ENCODE measurements around the gene SETD7.
A peak's percentile ranks its signal among the peaks of the same experiment; 100 is the strongest.

SETD7 gene

GRCh38 chr4:139540161-139540560 lies 15.9 kb downstream of the SETD7 start:
- Mint-ChIP-seq H3K9me3 (no peaks in the 10 kb centered on the region), H3K4me3 (no peak overlapping the region), H3K36me3 (peaks cover 47% of the 10 kb centered on the region), H3K27ac (no peak overlapping the region), H3K4me1 (no peaks in the 10 kb centered on the region)
- ATAC-seq (no peak), DNase-seq (ENCODE audit: low spot score in 2 of 2) (no peak)

- no peak for DNase-seq (ENCODE audit: low spot score in 2 of 2)
- ATAC-seq = no peak
- Mint-ChIP-seq H3K27ac (no peak overlapping the region), H3K4me3 (no peak overlapping the region), H3K4me1 (no peaks in the 10 kb centered on the region), H3K36me3 (peaks cover 39% of the 10 kb centered on the region), H3K9me3 (no peaks in the 10 kb centered on the region)
Observed at GRCh38 chr4:139537292-139537691, 18.7 kb downstream of the SETD7 start.

GRCh38 chr4:139535871-139536234 lies 20.2 kb downstream of the SETD7 start:
- no peak for ATAC-seq
- H3K9me3 Mint-ChIP-seq = no peaks in the 10 kb centered on the region
- peaks cover 7% of the 10 kb centered on the region for H3K4me1 Mint-ChIP-seq
- H3K27ac Mint-ChIP-seq = no peak overlapping the region
- H3K4me3 Mint-ChIP-seq = no peak overlapping the region
- peaks cover 39% of the 10 kb centered on the region for H3K36me3 Mint-ChIP-seq
- DNase-seq (ENCODE audit: low spot score in 2 of 2) = no peak

- no peak for ATAC-seq
- Mint-ChIP-seq H3K9me3 (no peaks in the 10 kb centered on the region), H3K4me3 (no peak overlapping the region), H3K4me1 (peaks cover 8% of the 10 kb centered on the region), H3K27ac (no peak overlapping the region), H3K36me3 (peaks cover 37% of the 10 kb centered on the region)
- DNase-seq (ENCODE audit: low spot score in 2 of 2) = no peak
Observed at GRCh38 chr4:139535228-139535870, 20.7 kb downstream of the SETD7 start.

- peaks cover 8% of the 10 kb centered on the region for H3K4me1 Mint-ChIP-seq
- DNase-seq (ENCODE audit: low spot score in 2 of 2) (no peak), ATAC-seq (no peak)
- H3K36me3 Mint-ChIP-seq = peaks cover 37% of the 10 kb centered on the region
- H3K4me3 Mint-ChIP-seq = no peak overlapping the region
- no peak overlapping the region for H3K27ac Mint-ChIP-seq
- H3K9me3 Mint-ChIP-seq = no peaks in the 10 kb centered on the region
Observed at GRCh38 chr4:139534287-139534950, 21.6 kb downstream of the SETD7 start.

- ATAC-seq (no peak), DNase-seq (ENCODE audit: low spot score in 2 of 2) (no peak)
- Mint-ChIP-seq H3K36me3 (peaks cover 45% of the 10 kb centered on the region), H3K4me1 (peaks cover 16% of the 10 kb centered on the region), H3K9me3 (no peaks in the 10 kb centered on the region), H3K4me3 (no peak overlapping the region), H3K27ac (no peak overlapping the region)
Observed at GRCh38 chr4:139533511-139533910, 22.5 kb downstream of the SETD7 start.

- DNase-seq (ENCODE audit: low spot score in 2 of 2) (no peak), ATAC-seq (no peak)
- Mint-ChIP-seq H3K4me3 (no peak overlapping the region), H3K4me1 (peaks cover 20% of the 10 kb centered on the region), H3K27ac (no peak overlapping the region), H3K9me3 (no peaks in the 10 kb centered on the region), H3K36me3 (peaks cover 51% of the 10 kb centered on the region)
Observed at GRCh38 chr4:139532947-139533346, 23.1 kb downstream of the SETD7 start.

- H3K4me1 Mint-ChIP-seq = peaks cover 29% of the 10 kb centered on the region
- H3K9me3 Mint-ChIP-seq = no peaks in the 10 kb centered on the region
- peak; percentile 44 to 69 for DNase-seq (ENCODE audit: low spot score in 2 of 2)
- ATAC-seq = peak; percentile 47
- no peak overlapping the region for H3K4me3 Mint-ChIP-seq
- peak overlapping the region; percentile 68 for H3K27ac Mint-ChIP-seq
- peaks cover 71% of the 10 kb centered on the region for H3K36me3 Mint-ChIP-seq
Observed at GRCh38 chr4:139530833-139531427, 25.1 kb downstream of the SETD7 start.

- peak overlapping the region; percentile 64 for H3K27ac Mint-ChIP-seq
- DNase-seq (ENCODE audit: low spot score in 2 of 2) (peak in 1 of 2 donors; percentile 59), ATAC-seq (peak; percentile 93)
- H3K36me3 Mint-ChIP-seq = peaks cover 85% of the 10 kb centered on the region
- H3K4me1 Mint-ChIP-seq = peaks cover 45% of the 10 kb centered on the region
- no peak overlapping the region for H3K4me3 Mint-ChIP-seq
- no peaks in the 10 kb centered on the region for H3K9me3 Mint-ChIP-seq
Observed at GRCh38 chr4:139528377-139529005, 27.5 kb downstream of the SETD7 start.

GRCh38 chr4:139526928-139527327 lies 29.1 kb downstream of the SETD7 start:
- H3K36me3 Mint-ChIP-seq = peaks cover 85% of the 10 kb centered on the region
- H3K27ac Mint-ChIP-seq = no peak overlapping the region
- peaks cover 51% of the 10 kb centered on the region for H3K4me1 Mint-ChIP-seq
- no peak for DNase-seq (ENCODE audit: low spot score in 2 of 2)
- no peaks in the 10 kb centered on the region for H3K9me3 Mint-ChIP-seq
- no peak overlapping the region for H3K4me3 Mint-ChIP-seq
- no peak for ATAC-seq

- Mint-ChIP-seq H3K4me1 (peaks cover 43% of the 10 kb centered on the region), H3K36me3 (peaks cover 88% of the 10 kb centered on the region), H3K27ac (peak overlapping the region; percentile 6), H3K4me3 (no peak overlapping the region), H3K9me3 (no peaks in the 10 kb centered on the region)
- DNase-seq (ENCODE audit: low spot score in 2 of 2) = no peak
- ATAC-seq = no peak
Observed at GRCh38 chr4:139525414-139525813, 30.6 kb downstream of the SETD7 start.

GRCh38 chr4:139524062-139524631 lies 31.9 kb downstream of the SETD7 start:
- Mint-ChIP-seq H3K9me3 (no peaks in the 10 kb centered on the region), H3K27ac (no peak overlapping the region), H3K36me3 (peaks cover 99% of the 10 kb centered on the region), H3K4me1 (peaks cover 42% of the 10 kb centered on the region), H3K4me3 (no peak overlapping the region)
- ATAC-seq (no peak), DNase-seq (ENCODE audit: low spot score in 2 of 2) (no peak)

GRCh38 chr4:139523076-139523475 lies 32.9 kb downstream of the SETD7 start:
- no peak overlapping the region for H3K4me3 Mint-ChIP-seq
- H3K27ac Mint-ChIP-seq = no peak overlapping the region
- ATAC-seq (no peak), DNase-seq (ENCODE audit: low spot score in 2 of 2) (no peak)
- no peaks in the 10 kb centered on the region for H3K9me3 Mint-ChIP-seq
- H3K4me1 Mint-ChIP-seq = peaks cover 31% of the 10 kb centered on the region
- H3K36me3 Mint-ChIP-seq = peaks cover 99% of the 10 kb centered on the region

- DNase-seq (ENCODE audit: low spot score in 2 of 2) (no peak), ATAC-seq (no peak)
- H3K4me3 Mint-ChIP-seq = no peak overlapping the region
- no peaks in the 10 kb centered on the region for H3K9me3 Mint-ChIP-seq
- H3K36me3 Mint-ChIP-seq = peaks cover 99% of the 10 kb centered on the region
- H3K27ac Mint-ChIP-seq = no peak overlapping the region
- H3K4me1 Mint-ChIP-seq = peaks cover 31% of the 10 kb centered on the region
Observed at GRCh38 chr4:139522457-139522856, 33.6 kb downstream of the SETD7 start.

- no peak overlapping the region for H3K27ac Mint-ChIP-seq
- H3K36me3 Mint-ChIP-seq = peaks cover 99% of the 10 kb centered on the region
- H3K4me3 Mint-ChIP-seq = no peak overlapping the region
- H3K4me1 Mint-ChIP-seq = peaks cover 31% of the 10 kb centered on the region
- ATAC-seq (no peak), DNase-seq (ENCODE audit: low spot score in 2 of 2) (no peak)
- H3K9me3 Mint-ChIP-seq = no peaks in the 10 kb centered on the region
Observed at GRCh38 chr4:139521754-139522401, 34.1 kb downstream of the SETD7 start.
